NB4 (cell line): Measurements from ENCODE around the gene EIF2A.

ENCODE experiments used
- POLR2A ChIP-seq: IDR thresholded peaks from 2 replicates; pipeline ENCODE4 v1.6.1; 2011; ENCODE audit warnings: mild to moderate bottlenecking; ENCODE audit not compliant: insufficient read length; ENCODE audit errors: extremely low read depth
- TF ChIP-seq, protein P1 (sequence below): IDR thresholded peaks from one replicate; pipeline ENCODE4 v1.5.1; 2012; ENCODE audit warnings: low read depth, low read length
- TF ChIP-seq, protein P2 (sequence below): IDR thresholded peaks from 2 replicates; pipeline ENCODE4 v1.6.1; 2011; ENCODE audit warnings: low read depth, low read length

DNA sequence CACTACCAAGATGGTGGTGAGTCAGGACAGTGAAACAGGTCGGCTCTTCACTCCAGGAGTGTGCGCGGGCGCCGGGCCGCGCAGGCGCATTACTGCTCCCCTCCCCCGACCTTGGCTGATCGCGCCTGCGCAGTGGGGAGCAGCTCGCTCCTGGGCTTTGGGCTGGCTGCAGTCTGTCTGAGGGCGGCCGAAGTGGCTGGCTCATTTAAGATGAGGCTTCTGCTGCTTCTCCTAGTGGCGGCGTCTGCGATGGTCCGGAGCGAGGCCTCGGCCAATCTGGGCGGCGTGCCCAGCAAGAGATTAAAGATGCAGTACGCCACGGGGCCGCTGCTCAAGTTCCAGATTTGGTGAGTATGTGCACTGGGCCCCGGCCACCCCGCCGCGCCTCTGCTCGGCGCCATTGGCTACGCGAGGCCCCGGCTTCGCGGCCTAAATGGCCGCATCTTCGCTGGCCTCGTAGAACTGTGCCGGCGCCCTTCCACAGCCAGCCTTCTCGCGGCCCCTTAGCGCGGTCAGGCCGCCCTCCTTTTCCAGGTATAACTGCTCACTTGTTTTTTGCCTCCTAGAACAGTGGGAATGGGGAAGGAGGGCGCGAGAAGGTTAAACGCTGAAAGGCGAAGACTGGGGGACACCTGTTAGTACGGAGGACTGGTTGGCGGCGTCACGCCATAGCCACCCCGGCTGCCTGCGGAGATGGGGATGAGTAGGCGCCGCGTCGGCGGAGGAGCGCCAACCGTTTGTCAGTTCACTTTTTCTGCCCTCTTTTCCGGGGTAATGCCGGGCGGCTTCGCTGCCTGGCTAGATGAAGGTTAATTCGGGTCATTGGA, 56.8 kb downstream of the EIF2A start, which contains the start of gene SELENOT:
- TF ChIP-seq POLR2A = peak; percentile 98
- TF ChIP-seq, protein P1, sequence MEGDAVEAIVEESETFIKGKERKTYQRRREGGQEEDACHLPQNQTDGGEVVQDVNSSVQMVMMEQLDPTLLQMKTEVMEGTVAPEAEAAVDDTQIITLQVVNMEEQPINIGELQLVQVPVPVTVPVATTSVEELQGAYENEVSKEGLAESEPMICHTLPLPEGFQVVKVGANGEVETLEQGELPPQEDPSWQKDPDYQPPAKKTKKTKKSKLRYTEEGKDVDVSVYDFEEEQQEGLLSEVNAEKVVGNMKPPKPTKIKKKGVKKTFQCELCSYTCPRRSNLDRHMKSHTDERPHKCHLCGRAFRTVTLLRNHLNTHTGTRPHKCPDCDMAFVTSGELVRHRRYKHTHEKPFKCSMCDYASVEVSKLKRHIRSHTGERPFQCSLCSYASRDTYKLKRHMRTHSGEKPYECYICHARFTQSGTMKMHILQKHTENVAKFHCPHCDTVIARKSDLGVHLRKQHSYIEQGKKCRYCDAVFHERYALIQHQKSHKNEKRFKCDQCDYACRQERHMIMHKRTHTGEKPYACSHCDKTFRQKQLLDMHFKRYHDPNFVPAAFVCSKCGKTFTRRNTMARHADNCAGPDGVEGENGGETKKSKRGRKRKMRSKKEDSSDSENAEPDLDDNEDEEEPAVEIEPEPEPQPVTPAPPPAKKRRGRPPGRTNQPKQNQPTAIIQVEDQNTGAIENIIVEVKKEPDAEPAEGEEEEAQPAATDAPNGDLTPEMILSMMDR = no peak
- TF ChIP-seq, protein P2, sequence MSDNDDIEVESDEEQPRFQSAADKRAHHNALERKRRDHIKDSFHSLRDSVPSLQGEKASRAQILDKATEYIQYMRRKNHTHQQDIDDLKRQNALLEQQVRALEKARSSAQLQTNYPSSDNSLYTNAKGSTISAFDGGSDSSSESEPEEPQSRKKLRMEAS = peak; percentile 67; the same call in 1 of the 2 replicates
